Tibial nerve (tissue), 3 donors: ENCODE measurements around the gene RFC1.

Experiments
- POLR2A ChIP-seq, 2 donors: fragments of 450-650 bp; IDR thresholded peaks; one replicate each; pipeline ENCODE4 v1.6.1; 2017; ENCODE audit warnings: antibody characterized with exemption in 2 of 2, mild to moderate bottlenecking in 2 of 2, moderate library complexity in 2 of 2
- TF ChIP-seq, protein P1 (sequence below), 5 experiments: fragments of 200-600 bp in 3 of 5; fragments of 450-650 bp in 2 of 5; sonication (generic) in 3 of 5; IDR thresholded peaks; one replicate each; pipeline ENCODE4 v1.5.1; 2016 to 2019; ENCODE audit warnings: antibody characterized with exemption in 5 of 5, mild to moderate bottlenecking in 3 of 5, moderate library complexity in 2 of 5

DNA sequence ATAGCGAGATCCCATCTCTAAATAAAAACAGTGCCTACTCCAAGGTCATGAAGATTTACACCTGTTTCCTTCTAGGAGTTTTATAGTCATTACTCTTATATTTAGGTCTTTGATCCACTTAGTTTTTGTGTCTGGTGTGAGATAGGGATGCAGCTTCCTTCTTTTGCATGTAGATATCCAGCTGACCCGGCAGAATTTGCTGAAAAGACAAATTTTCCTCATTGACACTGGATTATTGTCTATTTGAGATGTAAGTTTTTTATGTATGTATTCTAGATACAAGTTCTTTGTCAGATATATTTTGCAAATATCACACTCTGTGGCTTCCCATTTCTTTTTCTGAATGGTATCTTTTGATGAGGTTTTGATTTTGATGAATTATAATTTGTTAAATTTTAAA is 85.4 kb downstream of the RFC1 start:
- TF ChIP-seq POLR2A (IDR thresholded peaks at IDR 0.05), result no peak
- TF ChIP-seq, protein P1, sequence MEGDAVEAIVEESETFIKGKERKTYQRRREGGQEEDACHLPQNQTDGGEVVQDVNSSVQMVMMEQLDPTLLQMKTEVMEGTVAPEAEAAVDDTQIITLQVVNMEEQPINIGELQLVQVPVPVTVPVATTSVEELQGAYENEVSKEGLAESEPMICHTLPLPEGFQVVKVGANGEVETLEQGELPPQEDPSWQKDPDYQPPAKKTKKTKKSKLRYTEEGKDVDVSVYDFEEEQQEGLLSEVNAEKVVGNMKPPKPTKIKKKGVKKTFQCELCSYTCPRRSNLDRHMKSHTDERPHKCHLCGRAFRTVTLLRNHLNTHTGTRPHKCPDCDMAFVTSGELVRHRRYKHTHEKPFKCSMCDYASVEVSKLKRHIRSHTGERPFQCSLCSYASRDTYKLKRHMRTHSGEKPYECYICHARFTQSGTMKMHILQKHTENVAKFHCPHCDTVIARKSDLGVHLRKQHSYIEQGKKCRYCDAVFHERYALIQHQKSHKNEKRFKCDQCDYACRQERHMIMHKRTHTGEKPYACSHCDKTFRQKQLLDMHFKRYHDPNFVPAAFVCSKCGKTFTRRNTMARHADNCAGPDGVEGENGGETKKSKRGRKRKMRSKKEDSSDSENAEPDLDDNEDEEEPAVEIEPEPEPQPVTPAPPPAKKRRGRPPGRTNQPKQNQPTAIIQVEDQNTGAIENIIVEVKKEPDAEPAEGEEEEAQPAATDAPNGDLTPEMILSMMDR (IDR thresholded peaks at IDR 0.05), result no peak
